BE2C (cell line): ENCODE measurements around the gene MLPH.
A peak's percentile ranks its signal among the peaks of the same experiment; 100 is the strongest.

Experiments used
- DNase-seq: peaks from one replicate; pipeline ENCODE4 v3.0.0-alpha.2; 2020
- H3K27me3 ChIP-seq: fragments of 250-450 bp; sonication (Bioruptor Pico); 2 replicates; pipeline ENCODE4 v1.5.1; 2020; ENCODE audit warnings: mild to moderate bottlenecking
- H3K36me3 ChIP-seq: fragments of 250-450 bp; sonication (Bioruptor Pico); 2 replicates; pipeline ENCODE4 v1.5.1; 2020; ENCODE audit warnings: mild to moderate bottlenecking
- H3K4me1 ChIP-seq: fragments of 250-450 bp; sonication (Bioruptor Pico); 2 replicates; pipeline ENCODE4 v1.5.1; 2020
- H3K4me3 ChIP-seq: 2 replicates; pipeline ENCODE4 v1.5.1; 2011; ENCODE audit warnings: low read depth, low read length
- H3K9me3 ChIP-seq: fragments of 250-450 bp; sonication (Bioruptor Pico); 2 replicates; pipeline ENCODE4 v1.5.1; 2020
- CTCF ChIP-seq: IDR thresholded peaks from 2 replicates; pipeline ENCODE4 v1.5.1; 2012; ENCODE audit warnings: mild to moderate bottlenecking, low read depth, low read length

Gene MLPH

GRCh38 chr2:237480556-237480955 is 6.5 kb upstream of the MLPH start:
- TF ChIP-seq CTCF = no peak
- Histone ChIP-seq H3K4me1 (peaks cover 6% of the 10 kb centered on the region), H3K27me3 (peaks cover 6% of the 10 kb centered on the region), H3K36me3 (no peaks in the 10 kb centered on the region), H3K9me3 (no peaks in the 10 kb centered on the region), H3K4me3 (no peak overlapping the region)
- no peak for DNase-seq

GRCh38 chr2:237480988-237481525 is 6.0 kb upstream of the MLPH start:
- peaks cover 10% of the 10 kb centered on the region for H3K27me3 ChIP-seq
- no peak for TF ChIP-seq CTCF
- no peak for DNase-seq
- H3K36me3 ChIP-seq = no peaks in the 10 kb centered on the region
- no peak overlapping the region for H3K4me3 ChIP-seq
- no peaks in the 10 kb centered on the region for H3K9me3 ChIP-seq
- peaks cover 6% of the 10 kb centered on the region for H3K4me1 ChIP-seq

DNA sequence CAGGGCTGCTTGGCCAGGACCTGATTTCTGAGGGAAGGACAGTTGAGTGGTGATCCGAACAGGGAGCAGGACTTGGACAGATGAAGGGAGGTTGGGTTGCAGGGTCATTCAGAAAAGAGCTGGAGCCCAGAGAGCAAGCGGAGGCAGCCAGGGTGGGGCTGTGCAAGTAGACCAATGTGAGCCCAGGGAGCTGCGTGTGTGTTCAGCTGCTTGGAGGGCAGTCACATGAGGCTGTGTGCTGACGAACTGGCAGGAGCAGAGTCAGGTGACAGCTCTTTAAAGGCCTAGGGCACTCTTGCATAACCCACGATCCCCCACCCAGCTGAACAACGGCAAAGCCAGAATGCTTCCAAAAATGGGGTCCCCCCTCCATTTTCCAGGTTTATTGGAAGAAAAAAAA is 4.6 kb upstream of the MLPH start:
- no peak for TF ChIP-seq CTCF
- Histone ChIP-seq H3K27me3 (peaks cover 20% of the 10 kb centered on the region), H3K4me1 (peaks cover 6% of the 10 kb centered on the region), H3K9me3 (no peaks in the 10 kb centered on the region; the same call in 1 of the 2 replicates), H3K36me3 (no peaks in the 10 kb centered on the region), H3K4me3 (no peak overlapping the region)
- peak; percentile 58 for DNase-seq

DNA sequence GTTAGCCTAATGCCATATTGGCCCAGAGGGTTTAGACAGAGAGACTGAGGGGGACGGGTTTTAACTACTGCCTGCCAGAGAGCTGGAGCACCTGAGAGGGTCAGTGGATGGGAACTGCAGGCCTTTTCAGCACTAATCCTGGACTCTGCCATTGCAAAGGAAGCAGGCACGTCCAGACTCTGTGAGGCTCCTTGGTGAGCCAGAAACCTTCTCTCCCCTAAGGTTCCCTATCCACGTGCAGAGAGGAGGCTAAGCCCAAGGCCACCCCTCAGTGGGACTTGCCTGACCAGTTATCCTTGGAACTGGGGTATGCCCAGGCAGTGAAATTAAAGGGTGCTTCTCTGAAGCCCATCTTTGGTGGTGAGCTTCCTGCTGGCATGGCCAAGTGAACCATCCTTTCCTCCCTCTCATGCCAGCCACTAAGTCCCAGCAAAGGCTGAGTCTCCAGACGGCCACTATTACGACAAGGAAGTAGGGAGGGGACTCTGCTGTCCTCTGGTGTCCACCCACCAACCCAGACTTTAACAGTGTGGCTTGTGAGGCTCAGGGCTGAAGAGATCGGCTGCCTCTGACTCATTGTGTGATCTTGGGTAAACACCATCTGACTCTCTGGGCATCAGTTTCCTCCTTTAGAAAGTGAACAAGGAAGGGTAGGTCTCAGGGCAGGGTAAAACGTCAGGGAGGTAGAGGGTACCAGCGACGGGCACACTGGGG is 3.9 kb upstream of the MLPH start:
- H3K27me3 ChIP-seq = peaks cover 27% of the 10 kb centered on the region
- H3K36me3 ChIP-seq = no peaks in the 10 kb centered on the region
- DNase-seq = no peak
- no peaks in the 10 kb centered on the region; the same call in 1 of the 2 replicates for H3K9me3 ChIP-seq
- peak; percentile 44 for TF ChIP-seq CTCF
- H3K4me3 ChIP-seq = no peak overlapping the region
- peaks cover 6% of the 10 kb centered on the region for H3K4me1 ChIP-seq

DNA sequence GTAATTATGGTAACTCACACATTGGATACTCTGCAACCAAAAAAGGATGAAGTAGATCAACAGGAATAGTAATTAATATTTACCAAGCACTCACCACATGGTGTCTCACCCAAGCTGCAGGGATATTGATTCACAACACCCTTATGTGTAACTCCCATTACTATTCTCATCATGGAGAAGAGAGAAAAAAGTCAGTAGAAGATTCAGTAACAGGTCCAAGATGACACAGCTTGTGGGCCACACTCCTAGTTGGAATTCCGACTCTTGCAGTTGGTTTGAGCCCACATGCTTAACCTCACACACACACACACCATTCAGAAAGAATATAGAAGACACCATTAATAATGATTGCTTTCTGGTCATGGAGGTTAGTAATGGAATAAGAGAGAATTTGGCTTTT is 1.7 kb upstream of the MLPH start:
- no peak for DNase-seq
- H3K9me3 ChIP-seq = no peaks in the 10 kb centered on the region; the same call in 1 of the 2 replicates
- peaks cover 6% of the 10 kb centered on the region for H3K4me1 ChIP-seq
- TF ChIP-seq CTCF = no peak
- H3K27me3 ChIP-seq = peaks cover 31% of the 10 kb centered on the region
- H3K4me3 ChIP-seq = no peak overlapping the region
- no peaks in the 10 kb centered on the region for H3K36me3 ChIP-seq

DNA sequence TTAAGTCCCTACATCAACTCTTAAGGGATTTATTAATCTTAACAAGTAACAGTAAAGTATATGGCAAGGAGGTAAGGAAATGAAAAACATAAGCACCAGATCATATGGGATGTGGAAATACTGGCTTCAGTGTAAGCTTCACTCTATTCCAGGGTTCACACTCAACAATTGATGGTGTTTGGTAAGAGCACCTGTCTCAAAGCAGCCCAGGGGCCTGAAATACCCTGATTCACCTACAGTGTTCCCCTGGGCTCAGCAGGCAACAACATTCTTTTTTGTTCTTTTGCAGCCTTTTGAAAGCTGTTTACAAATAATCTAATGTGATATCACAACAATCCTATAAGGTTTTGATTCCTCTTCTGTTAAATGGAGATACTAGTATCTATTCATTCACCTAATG is 1.2 kb upstream of the MLPH start:
- TF ChIP-seq CTCF = no peak
- Histone ChIP-seq H3K36me3 (no peaks in the 10 kb centered on the region), H3K27me3 (peaks cover 35% of the 10 kb centered on the region), H3K4me1 (peaks cover 6% of the 10 kb centered on the region), H3K9me3 (no peaks in the 10 kb centered on the region; the same call in 1 of the 2 replicates), H3K4me3 (no peak overlapping the region)
- no peak for DNase-seq
